ENCODE data around the gene TMEM132D.
"Not testable (repeated sequence)": the region's sequence is repeated elsewhere in the genome, so short reads cannot be mapped to it uniquely, and the experiment has no call there.

TMEM132D gene

DNA sequence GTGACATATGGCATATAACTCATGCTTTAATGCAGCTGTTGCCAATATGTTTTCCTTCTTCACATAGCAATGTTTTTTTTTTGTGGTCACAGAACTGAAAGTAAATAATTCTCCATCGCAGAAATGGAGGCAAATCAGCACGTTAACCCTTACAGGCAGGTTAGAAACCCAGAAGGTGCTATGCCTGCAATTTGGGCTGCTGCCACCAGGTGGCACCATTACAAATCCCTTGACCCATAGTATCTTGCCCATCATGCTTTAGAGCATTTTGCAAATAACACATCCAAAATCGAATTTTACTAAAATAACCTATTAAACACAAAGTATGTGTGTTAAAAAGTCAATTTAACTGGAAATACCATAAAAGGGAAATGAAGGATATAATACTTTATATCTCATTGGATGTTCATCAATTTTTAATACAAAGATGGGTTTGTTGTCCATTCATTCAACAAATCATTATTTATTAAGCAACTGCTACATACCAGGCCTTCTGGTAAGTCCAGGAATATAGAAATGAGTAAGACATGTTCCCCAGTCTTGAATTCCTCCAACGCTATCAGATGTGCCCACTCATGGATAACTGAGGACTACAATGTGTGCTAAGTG lies 710.5 kb downstream of the TMEM132D start:
- H3K27ac ChIP-seq (ENCODE audit: low read length): no peak overlapping the region
- no peaks in the 10 kb centered on the region for H3K27me3 ChIP-seq (ENCODE audit: insufficient read depth, low read length)
- no peak overlapping the region for H3K4me3 ChIP-seq (ENCODE audit: low read length)
- H3K9ac ChIP-seq (ENCODE audit: low read depth, low read length): no peak overlapping the region
- H3K36me3 ChIP-seq (ENCODE audit: insufficient read depth, low read depth, low read length): no peaks in the 10 kb centered on the region
- H3K4me1 ChIP-seq (ENCODE audit: insufficient read depth, low read length): no peaks in the 10 kb centered on the region
- H3K9me3 ChIP-seq (ENCODE audit: insufficient read depth, low read depth, low read length): no peaks in the 10 kb centered on the region

DNA sequence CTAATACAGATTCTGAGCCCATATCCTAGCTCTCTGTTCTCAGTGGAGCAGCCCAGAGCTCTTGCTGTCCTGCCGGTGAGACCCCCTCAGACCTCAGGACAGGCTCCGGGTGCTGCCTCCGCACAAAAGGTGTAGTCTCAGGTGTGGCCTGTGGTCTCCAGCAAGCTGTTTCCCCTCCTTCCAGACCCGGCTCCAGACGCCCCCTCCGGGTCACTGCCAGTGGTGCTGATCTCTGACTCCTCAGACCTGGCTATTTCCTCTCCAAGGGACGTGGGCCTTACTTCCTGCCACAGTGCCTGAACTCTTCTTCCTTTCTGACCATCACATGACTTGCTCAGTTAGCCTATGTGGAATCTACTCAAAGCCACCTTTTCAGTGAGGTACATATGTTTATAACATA lies 713.0 kb downstream of the TMEM132D start:
- H3K27me3 ChIP-seq (ENCODE audit: insufficient read depth, low read length): no peaks in the 10 kb centered on the region
- H3K4me3 ChIP-seq (ENCODE audit: low read length): no peak overlapping the region
- no peaks in the 10 kb centered on the region for H3K36me3 ChIP-seq (ENCODE audit: insufficient read depth, low read depth, low read length)
- H3K9me3 ChIP-seq (ENCODE audit: insufficient read depth, low read depth, low read length): peaks cover 5% of the 10 kb centered on the region; the same call in 1 of the 2 replicates
- H3K9ac ChIP-seq (ENCODE audit: low read depth, low read length): no peak overlapping the region
- no peaks in the 10 kb centered on the region for H3K4me1 ChIP-seq (ENCODE audit: insufficient read depth, low read length)
- no peak overlapping the region for H3K27ac ChIP-seq (ENCODE audit: low read length)

GRCh38 chr12:129189879-129190278 lies 713.9 kb downstream of the TMEM132D start:
- not testable (repeated sequence) for H3K27me3 ChIP-seq (ENCODE audit: insufficient read depth, low read length); H3K9me3 ChIP-seq (ENCODE audit: insufficient read depth, low read depth, low read length); H3K9ac ChIP-seq (ENCODE audit: low read depth, low read length); H3K36me3 ChIP-seq (ENCODE audit: insufficient read depth, low read depth, low read length); H3K4me1 ChIP-seq (ENCODE audit: insufficient read depth, low read length); H3K4me3 ChIP-seq (ENCODE audit: low read length); H3K27ac ChIP-seq (ENCODE audit: low read length)

- no peaks in the 10 kb centered on the region for H3K27me3 ChIP-seq (ENCODE audit: insufficient read depth, low read length)
- H3K9me3 ChIP-seq (ENCODE audit: insufficient read depth, low read depth, low read length): peaks cover 5% of the 10 kb centered on the region; the same call in 1 of the 2 replicates
- no peak overlapping the region for H3K9ac ChIP-seq (ENCODE audit: low read depth, low read length)
- no peak overlapping the region for H3K4me3 ChIP-seq (ENCODE audit: low read length)
- no peaks in the 10 kb centered on the region for H3K36me3 ChIP-seq (ENCODE audit: insufficient read depth, low read depth, low read length)
- no peak overlapping the region for H3K27ac ChIP-seq (ENCODE audit: low read length)
- no peaks in the 10 kb centered on the region for H3K4me1 ChIP-seq (ENCODE audit: insufficient read depth, low read length)
Observed at GRCh38 chr12:129186952-129187351, 716.9 kb downstream of the TMEM132D start.

DNA sequence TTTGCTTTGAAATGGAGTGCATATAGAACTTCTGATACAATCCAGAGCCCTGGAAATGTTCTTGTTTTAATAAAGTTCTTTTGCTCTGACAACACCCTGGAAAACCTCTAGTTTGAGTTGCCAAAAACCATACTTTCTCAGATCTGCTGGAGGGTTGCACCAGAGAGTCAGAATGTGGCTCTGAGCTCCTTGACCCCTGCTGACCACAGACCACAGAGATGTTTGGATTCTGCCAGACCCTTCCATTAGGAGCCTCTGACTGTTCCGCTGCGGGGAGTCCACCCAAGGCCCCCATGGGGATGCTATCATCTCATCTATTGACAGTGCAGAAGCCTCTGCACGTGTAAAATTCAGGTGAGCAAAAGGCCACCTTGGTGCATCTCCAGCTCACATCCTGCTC lies 718.0 kb downstream of the TMEM132D start:
- no peak overlapping the region for H3K27ac ChIP-seq (ENCODE audit: low read length)
- no peaks in the 10 kb centered on the region for H3K27me3 ChIP-seq (ENCODE audit: insufficient read depth, low read length)
- H3K4me1 ChIP-seq (ENCODE audit: insufficient read depth, low read length): no peaks in the 10 kb centered on the region
- H3K36me3 ChIP-seq (ENCODE audit: insufficient read depth, low read depth, low read length): no peaks in the 10 kb centered on the region
- peaks cover 5% of the 10 kb centered on the region; the same call in 1 of the 2 replicates for H3K9me3 ChIP-seq (ENCODE audit: insufficient read depth, low read depth, low read length)
- H3K9ac ChIP-seq (ENCODE audit: low read depth, low read length): no peak overlapping the region
- H3K4me3 ChIP-seq (ENCODE audit: low read length): no peak overlapping the region

DNA sequence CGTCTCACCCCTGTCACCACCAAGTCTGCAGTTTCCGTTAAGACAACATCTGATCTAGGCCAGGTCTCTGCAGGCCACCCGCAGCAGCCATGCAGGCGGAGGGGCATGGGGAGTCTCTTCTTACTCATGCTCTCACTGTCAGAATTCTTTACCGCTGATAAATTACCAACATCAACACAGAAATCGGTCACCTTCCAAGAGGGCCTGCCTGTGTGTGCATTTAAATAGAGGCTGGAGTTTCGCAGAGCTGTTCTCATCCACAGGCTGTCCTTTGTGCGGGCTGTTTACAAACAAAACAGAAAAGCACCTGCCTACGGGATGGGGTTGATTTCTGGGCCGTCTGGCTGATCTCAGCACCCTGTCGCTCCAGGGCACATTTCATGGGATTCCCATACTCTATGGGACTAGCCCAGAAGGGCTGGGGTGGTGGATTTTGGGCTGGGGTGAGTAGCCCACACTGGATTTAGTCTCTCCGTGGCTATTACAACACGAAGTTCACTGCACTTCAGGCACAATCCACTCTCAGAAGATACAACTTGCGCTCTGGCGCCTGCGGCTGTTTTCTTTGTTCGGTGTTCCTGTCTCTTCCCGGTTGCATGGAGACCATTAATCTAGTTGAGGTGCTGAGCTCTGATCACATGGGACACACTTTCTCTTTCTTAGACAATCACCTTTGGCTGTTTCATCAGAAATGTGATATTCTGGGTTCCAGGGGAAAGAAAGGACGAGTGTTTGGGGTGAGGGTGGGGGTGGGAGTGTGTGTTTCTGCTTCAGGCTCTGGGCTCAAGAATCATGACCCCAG lies 719.5 kb downstream of the TMEM132D start:
- Histone ChIP-seq H3K36me3 (ENCODE audit: insufficient read depth, low read depth, low read length) (no peaks in the 10 kb centered on the region), H3K27me3 (ENCODE audit: insufficient read depth, low read length) (no peaks in the 10 kb centered on the region), H3K9me3 (ENCODE audit: insufficient read depth, low read depth, low read length) (peaks cover 5% of the 10 kb centered on the region; the same call in 1 of the 2 replicates), H3K4me3 (ENCODE audit: low read length) (no peak overlapping the region), H3K9ac (ENCODE audit: low read depth, low read length) (no peak overlapping the region), H3K27ac (ENCODE audit: low read length) (no peak overlapping the region), H3K4me1 (ENCODE audit: insufficient read depth, low read length) (no peaks in the 10 kb centered on the region)

DNA sequence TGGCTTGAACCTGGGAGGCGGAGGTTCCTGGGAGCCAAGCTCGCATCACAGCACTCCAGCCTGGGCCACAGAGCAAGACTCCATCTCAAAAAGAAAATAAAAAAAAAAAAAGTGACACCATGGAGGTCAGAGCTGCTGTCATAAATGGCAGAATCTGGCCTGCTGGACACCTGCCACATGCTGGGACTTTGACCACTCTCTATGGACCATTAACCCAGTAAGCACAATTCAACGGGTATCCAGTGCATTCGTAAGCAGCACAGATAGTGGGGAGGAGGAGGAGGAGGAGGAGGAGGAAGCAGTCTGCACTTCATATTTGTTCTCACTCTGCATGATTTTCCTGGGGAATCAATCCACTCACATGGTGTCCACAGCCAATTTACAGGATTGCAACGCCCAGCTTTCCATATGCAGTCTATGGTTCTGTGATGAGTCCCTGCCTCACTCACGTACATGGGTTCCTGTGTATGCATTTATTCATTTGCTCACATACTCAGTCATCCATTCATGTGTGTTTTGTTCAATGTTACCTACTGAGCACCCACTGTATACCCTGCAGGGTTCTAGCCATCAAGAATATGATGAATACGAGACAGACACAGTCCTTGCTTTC lies 723.8 kb downstream of the TMEM132D start:
- H3K4me3 ChIP-seq (ENCODE audit: low read length): no peak overlapping the region
- no peak overlapping the region for H3K27ac ChIP-seq (ENCODE audit: low read length)
- no peaks in the 10 kb centered on the region for H3K4me1 ChIP-seq (ENCODE audit: insufficient read depth, low read length)
- H3K9me3 ChIP-seq (ENCODE audit: insufficient read depth, low read depth, low read length): peaks cover 3% of the 10 kb centered on the region; the same call in 1 of the 2 replicates
- H3K27me3 ChIP-seq (ENCODE audit: insufficient read depth, low read length): no peaks in the 10 kb centered on the region
- no peak overlapping the region for H3K9ac ChIP-seq (ENCODE audit: low read depth, low read length)
- no peaks in the 10 kb centered on the region for H3K36me3 ChIP-seq (ENCODE audit: insufficient read depth, low read depth, low read length)

DNA sequence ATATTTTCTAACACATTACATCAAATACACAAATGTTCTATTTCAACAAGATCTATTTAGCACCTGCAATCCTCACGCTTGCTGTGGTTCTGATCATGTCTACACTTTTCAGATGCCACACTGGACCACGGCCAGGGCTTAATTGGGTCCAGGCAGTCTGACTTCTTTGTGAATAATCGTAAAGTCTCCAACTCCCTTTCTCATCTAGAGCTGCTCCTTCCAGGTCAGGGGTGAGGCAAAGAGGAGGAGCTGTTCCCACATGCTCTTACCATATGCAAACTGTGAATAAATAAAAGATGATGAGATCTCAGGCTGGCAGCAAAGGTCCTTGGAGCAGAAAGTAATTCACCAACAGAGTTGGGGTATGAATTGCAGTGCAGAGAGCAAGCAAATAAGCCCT lies 733.9 kb downstream of the TMEM132D start:
- H3K36me3 ChIP-seq (ENCODE audit: insufficient read depth, low read depth, low read length): no peaks in the 10 kb centered on the region
- H3K27ac ChIP-seq (ENCODE audit: low read length): no peak overlapping the region
- H3K4me1 ChIP-seq (ENCODE audit: insufficient read depth, low read length): no peaks in the 10 kb centered on the region
- H3K9me3 ChIP-seq (ENCODE audit: insufficient read depth, low read depth, low read length): peaks cover 3% of the 10 kb centered on the region; the same call in 1 of the 2 replicates
- H3K27me3 ChIP-seq (ENCODE audit: insufficient read depth, low read length): no peaks in the 10 kb centered on the region
- H3K4me3 ChIP-seq (ENCODE audit: low read length): no peak overlapping the region
- H3K9ac ChIP-seq (ENCODE audit: low read depth, low read length): no peak overlapping the region

GRCh38 chr12:129163861-129164260 lies 740.0 kb downstream of the TMEM132D start:
- Histone ChIP-seq H3K27me3 (ENCODE audit: insufficient read depth, low read length) (no peaks in the 10 kb centered on the region), H3K9me3 (ENCODE audit: insufficient read depth, low read depth, low read length) (peaks cover 16% of the 10 kb centered on the region), H3K4me3 (ENCODE audit: low read length) (no peak overlapping the region), H3K27ac (ENCODE audit: low read length) (no peak overlapping the region), H3K4me1 (ENCODE audit: insufficient read depth, low read length) (peaks cover 8% of the 10 kb centered on the region; the same call in 1 of the 2 replicates), H3K36me3 (ENCODE audit: insufficient read depth, low read depth, low read length) (no peaks in the 10 kb centered on the region), H3K9ac (ENCODE audit: low read depth, low read length) (0 out of 2 replicates have a peak overlapping the region, but pooled peaks have one; percentile 15)

GRCh38 chr12:129163461-129163860 lies 740.4 kb downstream of the TMEM132D start:
- Histone ChIP-seq H3K9me3 (ENCODE audit: insufficient read depth, low read depth, low read length) (peaks cover 16% of the 10 kb centered on the region), H3K27ac (ENCODE audit: low read length) (no peak overlapping the region), H3K27me3 (ENCODE audit: insufficient read depth, low read length) (no peaks in the 10 kb centered on the region), H3K9ac (ENCODE audit: low read depth, low read length) (0 out of 2 replicates have a peak overlapping the region, but pooled peaks have one; percentile 15), H3K36me3 (ENCODE audit: insufficient read depth, low read depth, low read length) (no peaks in the 10 kb centered on the region), H3K4me1 (ENCODE audit: insufficient read depth, low read length) (peaks cover 8% of the 10 kb centered on the region; the same call in 1 of the 2 replicates), H3K4me3 (ENCODE audit: low read length) (no peak overlapping the region)

DNA sequence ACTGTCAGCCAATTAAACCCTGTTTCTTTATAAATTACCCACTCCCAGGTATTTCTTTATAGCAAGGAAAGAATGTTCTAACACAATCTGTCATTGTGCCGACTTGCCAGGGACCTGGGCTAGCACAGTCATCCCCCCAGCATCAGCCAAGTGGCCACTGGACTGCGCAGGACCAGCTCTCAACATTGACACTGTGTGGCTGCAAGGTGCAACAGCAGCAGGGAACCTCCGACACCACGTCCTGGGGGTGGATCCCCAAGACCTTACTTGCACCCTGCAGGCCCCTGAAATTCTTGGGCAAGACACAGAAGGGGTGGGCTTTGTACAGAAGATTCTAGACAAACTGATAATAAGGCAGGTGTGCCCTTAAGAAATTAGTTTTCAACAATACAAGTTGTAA lies 741.0 kb downstream of the TMEM132D start:
- Histone ChIP-seq H3K27me3 (ENCODE audit: insufficient read depth, low read length) (no peaks in the 10 kb centered on the region), H3K4me1 (ENCODE audit: insufficient read depth, low read length) (peaks cover 8% of the 10 kb centered on the region; the same call in 1 of the 2 replicates)

More for the DNA sequence above, 741.0 kb downstream of the TMEM132D start:
- Histone ChIP-seq H3K27ac (ENCODE audit: low read length) (no peak overlapping the region), H3K4me3 (ENCODE audit: low read length) (no peak overlapping the region), H3K9ac (ENCODE audit: low read depth, low read length) (0 out of 2 replicates have a peak overlapping the region, but pooled peaks have one; percentile 21), H3K36me3 (ENCODE audit: insufficient read depth, low read depth, low read length) (no peaks in the 10 kb centered on the region), H3K9me3 (ENCODE audit: insufficient read depth, low read depth, low read length) (peaks cover 18% of the 10 kb centered on the region)
